ENCODE results near the gene PPARD.

The PPARD gene

DNA sequence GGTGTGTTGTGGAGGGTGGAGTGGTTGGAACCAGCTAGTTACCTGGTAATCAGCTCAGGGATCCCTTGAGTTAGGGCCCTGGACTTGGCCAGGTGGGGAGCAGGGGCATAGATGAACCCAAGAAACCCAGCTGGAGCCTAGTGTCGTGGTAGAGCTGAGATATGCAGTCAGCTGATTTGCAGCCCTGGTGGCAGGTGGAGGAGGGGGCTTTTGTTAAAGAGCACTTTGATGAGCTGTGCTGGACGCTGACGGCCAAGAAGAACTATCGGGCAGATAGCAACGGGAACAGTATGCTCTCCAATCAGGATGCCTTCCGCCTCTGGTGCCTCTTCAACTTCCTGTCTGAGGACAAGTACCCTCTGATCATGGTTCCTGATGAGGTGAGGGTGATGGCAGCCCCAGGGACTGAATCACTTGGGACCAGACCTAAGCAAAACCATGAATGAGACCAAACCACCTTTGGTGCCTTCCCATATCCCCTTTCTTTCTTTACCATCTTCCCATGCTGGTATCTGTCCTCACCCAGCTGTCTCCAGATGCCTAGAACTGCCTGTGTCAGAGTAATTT is 32.0 kb upstream of the PPARD start:
- H3K27ac ChIP-seq, result peak overlapping the region; percentile 94
- no peaks in the 10 kb centered on the region for H3K9me3 ChIP-seq
- TF ChIP-seq, protein P1, sequence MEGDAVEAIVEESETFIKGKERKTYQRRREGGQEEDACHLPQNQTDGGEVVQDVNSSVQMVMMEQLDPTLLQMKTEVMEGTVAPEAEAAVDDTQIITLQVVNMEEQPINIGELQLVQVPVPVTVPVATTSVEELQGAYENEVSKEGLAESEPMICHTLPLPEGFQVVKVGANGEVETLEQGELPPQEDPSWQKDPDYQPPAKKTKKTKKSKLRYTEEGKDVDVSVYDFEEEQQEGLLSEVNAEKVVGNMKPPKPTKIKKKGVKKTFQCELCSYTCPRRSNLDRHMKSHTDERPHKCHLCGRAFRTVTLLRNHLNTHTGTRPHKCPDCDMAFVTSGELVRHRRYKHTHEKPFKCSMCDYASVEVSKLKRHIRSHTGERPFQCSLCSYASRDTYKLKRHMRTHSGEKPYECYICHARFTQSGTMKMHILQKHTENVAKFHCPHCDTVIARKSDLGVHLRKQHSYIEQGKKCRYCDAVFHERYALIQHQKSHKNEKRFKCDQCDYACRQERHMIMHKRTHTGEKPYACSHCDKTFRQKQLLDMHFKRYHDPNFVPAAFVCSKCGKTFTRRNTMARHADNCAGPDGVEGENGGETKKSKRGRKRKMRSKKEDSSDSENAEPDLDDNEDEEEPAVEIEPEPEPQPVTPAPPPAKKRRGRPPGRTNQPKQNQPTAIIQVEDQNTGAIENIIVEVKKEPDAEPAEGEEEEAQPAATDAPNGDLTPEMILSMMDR (IDR thresholded peaks at IDR 0.05), result no peak
- peaks cover 58% of the 10 kb centered on the region for H3K36me3 ChIP-seq
- peaks cover 52 to 58% of the 10 kb centered on the region in 2 experiments for H3K4me1 ChIP-seq (ENCODE audit: control insufficient read depth in 1 of 2, insufficient read depth in 1 of 2, low read depth in 1 of 2, low read length in 1 of 2)
- peak overlapping the region; percentile 19 to 60 for H3K4me3 ChIP-seq (ENCODE audit: low read depth in 1 of 2, low read length in 1 of 2)
- no peaks in the 10 kb centered on the region for H3K27me3 ChIP-seq

DNA sequence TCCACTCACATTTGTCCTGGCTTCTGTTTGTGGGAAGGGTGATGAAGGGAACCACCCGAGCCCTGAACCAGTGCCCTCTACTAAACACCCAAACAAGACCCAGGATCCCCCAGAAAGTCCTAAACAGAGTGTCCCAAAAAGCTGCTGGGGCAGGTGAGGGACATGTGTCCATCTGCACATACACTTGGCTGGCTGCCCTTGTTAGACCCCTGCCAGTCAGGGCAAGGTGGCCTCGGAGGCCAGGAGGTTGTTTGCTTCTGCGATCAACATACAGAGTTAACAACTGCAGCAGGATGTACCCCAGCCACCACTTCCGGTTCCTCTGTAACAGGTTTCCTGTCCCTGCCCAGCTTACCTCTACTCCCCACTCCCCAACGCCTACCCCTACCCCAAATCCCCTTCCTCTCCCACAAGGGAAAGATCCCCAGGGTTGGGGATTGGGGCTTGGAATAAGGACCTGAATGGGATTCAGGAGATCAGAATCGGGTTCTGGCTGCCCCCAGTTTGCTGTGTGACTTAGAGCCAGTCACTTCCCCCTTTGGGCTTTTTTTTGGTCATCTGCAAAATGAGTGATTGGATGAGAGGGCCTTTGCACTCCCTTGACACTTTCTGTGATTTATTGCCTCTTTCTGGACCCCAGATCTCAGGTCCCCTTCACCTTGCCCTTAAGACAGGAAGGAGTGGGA is 30.8 kb upstream of the PPARD start:
- peaks cover 52 to 58% of the 10 kb centered on the region in 2 experiments for H3K4me1 ChIP-seq (ENCODE audit: control insufficient read depth in 1 of 2, insufficient read depth in 1 of 2, low read depth in 1 of 2, low read length in 1 of 2)
- peak overlapping the region; percentile 47 to 60 for H3K4me3 ChIP-seq (ENCODE audit: low read depth in 1 of 2, low read length in 1 of 2)
- peak overlapping the region; percentile 94 for H3K27ac ChIP-seq
- TF ChIP-seq, protein P1 (IDR thresholded peaks at IDR 0.05), result no peak
- H3K27me3 ChIP-seq, result no peaks in the 10 kb centered on the region
- H3K9me3 ChIP-seq, result no peaks in the 10 kb centered on the region
- peaks cover 58% of the 10 kb centered on the region for H3K36me3 ChIP-seq

DNA sequence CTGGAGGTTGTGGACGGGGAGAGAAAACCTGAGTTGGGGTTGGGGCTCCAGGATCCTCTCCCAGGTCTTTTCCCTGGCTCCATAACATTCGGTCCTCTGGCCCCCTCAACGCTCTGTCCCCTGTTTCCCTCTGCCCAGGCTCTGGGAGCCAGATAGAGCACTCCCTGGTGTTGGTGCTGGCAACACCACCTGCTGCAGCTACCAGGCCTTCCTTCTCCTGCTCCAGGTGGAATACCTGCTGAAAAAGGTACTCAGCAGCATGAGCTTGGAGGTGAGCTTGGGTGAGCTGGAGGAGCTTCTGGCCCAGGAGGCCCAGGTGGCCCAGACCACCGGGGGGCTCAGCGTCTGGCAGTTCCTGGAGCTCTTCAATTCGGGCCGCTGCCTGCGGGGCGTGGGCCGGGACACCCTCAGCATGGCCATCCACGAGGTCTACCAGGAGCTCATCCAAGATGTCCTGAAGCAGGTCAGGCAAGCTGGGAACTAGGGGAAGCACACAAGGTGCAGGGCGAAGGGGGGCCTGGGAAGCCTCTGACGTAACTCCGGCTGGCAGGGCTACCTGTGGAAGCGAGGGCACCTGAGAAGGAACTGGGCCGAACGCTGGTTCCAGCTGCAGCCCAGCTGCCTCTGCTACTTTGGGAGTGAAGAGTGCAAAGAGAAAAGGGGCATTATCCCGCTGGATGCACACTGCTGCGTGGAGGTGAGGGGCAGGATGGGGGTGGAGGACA is 30.1 kb upstream of the PPARD start:
- Histone ChIP-seq H3K27me3 (no peaks in the 10 kb centered on the region), H3K4me3 (ENCODE audit: low read depth in 1 of 2, low read length in 1 of 2) (peak overlapping the region; percentile 47 to 60), H3K9me3 (no peaks in the 10 kb centered on the region), H3K27ac (peak overlapping the region; percentile 94), H3K4me1 (ENCODE audit: control insufficient read depth in 1 of 2, insufficient read depth in 1 of 2, low read depth in 1 of 2, low read length in 1 of 2) (peaks cover 52 to 54% of the 10 kb centered on the region in 2 experiments), H3K36me3 (peaks cover 58% of the 10 kb centered on the region)
- TF ChIP-seq, protein P1 (IDR thresholded peaks at IDR 0.05), result no peak

DNA sequence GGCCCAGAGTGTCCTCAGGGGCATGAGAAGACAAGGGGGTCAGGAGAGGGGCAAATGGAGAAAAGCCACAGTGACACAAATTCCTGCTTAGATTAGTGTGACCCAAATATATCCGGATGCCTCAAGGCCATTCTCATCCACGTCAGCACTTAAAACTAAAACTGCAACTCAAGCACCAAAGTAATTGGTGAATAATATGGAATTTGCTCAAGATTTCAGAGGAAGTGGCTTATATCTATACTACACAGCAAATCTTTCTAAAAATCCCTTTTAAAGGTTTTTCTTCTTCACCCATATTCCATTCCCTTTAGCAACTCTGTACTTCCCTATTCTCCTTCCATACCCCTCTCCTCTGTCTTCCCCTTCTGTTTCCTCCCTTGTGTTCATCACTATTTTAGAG is 29.6 kb upstream of the PPARD start:
- H3K27me3 ChIP-seq, result no peaks in the 10 kb centered on the region
- peaks cover 52 to 54% of the 10 kb centered on the region in 2 experiments for H3K4me1 ChIP-seq (ENCODE audit: control insufficient read depth in 1 of 2, insufficient read depth in 1 of 2, low read depth in 1 of 2, low read length in 1 of 2)
- peak overlapping the region; percentile 47 to 60 for H3K4me3 ChIP-seq (ENCODE audit: low read depth in 1 of 2, low read length in 1 of 2)
- peak overlapping the region; percentile 94 for H3K27ac ChIP-seq
- TF ChIP-seq, protein P1 (IDR thresholded peaks at IDR 0.05), result no peak
- H3K9me3 ChIP-seq, result no peaks in the 10 kb centered on the region
- H3K36me3 ChIP-seq, result peaks cover 62% of the 10 kb centered on the region

DNA sequence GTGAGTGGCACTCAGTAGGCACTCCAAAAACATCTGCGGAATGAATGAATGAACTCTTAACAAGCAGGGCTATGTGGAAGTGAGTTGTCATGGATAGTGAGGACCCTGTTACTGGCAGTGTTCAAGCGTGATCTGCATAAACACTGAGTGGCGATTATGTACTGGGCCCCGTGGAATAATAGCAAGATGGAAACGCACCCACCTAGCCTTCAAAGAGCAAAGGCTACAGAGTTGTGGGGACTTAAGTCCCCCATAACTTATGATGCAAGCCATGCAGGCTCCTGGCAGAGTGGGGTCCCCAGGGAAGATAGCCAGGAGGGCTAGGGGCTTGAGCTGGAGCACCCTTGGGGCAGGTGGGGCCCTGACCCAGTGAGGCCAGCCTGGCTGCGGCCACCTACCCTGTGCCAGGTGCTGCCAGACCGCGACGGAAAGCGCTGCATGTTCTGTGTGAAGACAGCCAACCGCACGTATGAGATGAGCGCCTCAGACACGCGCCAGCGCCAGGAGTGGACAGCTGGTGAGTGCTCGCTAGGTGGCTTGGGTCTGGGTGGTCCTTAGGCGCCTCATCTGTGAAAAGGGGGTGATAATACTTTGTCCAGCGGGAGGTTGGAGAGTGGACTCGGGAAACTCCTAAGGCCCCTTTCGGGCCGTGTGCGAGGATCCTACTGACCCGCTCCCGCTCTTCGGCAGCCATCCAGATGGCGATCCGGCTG is 24.7 kb upstream of the PPARD start:
- H3K27ac ChIP-seq, result no peak overlapping the region
- H3K4me1 ChIP-seq (ENCODE audit: control insufficient read depth in 1 of 2, insufficient read depth in 1 of 2, low read depth in 1 of 2, low read length in 1 of 2), result peaks cover 13 to 14% of the 10 kb centered on the region in 2 experiments
- H3K36me3 ChIP-seq, result peaks cover 85% of the 10 kb centered on the region
- TF ChIP-seq, protein P1 (IDR thresholded peaks at IDR 0.05), result no peak
- H3K9me3 ChIP-seq, result no peaks in the 10 kb centered on the region
- no peak overlapping the region for H3K4me3 ChIP-seq (ENCODE audit: low read depth in 1 of 2, low read length in 1 of 2)
- H3K27me3 ChIP-seq, result no peaks in the 10 kb centered on the region

Data from neutrophil (primary cell).